B cell (primary cell): ENCODE measurements around the gene RRAD.

ENCODE experiments used
- EZH2 ChIP-seq: IDR thresholded peaks from 2 replicates; pipeline ENCODE4 v1.6.1; 2012; ENCODE audit warnings: borderline replicate concordance, low read depth, mild to moderate bottlenecking, moderate library complexity, low read length; ENCODE audit not compliant: insufficient read depth, poor library complexity, severe bottlenecking
- TF ChIP-seq, protein P1 (sequence below): fragments of 200-600 bp; IDR thresholded peaks from one replicate; pipeline ENCODE4 v1.8.0; 2022; ENCODE audit warnings: antibody characterized with exemption, mild to moderate bottlenecking

DNA sequence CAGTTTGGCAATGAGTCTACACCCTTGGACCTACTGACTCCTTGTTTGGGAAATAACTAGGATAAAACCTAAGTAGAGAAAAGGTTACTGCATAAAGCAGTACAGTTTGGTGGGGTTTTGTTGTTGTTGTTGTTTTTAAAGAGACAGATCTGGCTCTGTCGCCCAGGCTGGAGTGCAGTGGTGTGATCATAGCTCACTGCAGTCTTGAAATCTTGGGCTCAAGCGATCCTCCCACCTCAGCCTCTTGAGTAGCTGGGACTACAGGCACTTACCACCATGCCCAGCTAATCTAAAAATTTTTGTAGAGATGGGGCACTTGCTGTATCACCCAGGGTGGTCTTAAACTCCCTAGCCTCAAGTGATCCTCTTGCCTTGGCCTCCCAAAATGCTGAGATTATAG, 43.8 kb downstream of the RRAD start:
- TF ChIP-seq, protein P1, sequence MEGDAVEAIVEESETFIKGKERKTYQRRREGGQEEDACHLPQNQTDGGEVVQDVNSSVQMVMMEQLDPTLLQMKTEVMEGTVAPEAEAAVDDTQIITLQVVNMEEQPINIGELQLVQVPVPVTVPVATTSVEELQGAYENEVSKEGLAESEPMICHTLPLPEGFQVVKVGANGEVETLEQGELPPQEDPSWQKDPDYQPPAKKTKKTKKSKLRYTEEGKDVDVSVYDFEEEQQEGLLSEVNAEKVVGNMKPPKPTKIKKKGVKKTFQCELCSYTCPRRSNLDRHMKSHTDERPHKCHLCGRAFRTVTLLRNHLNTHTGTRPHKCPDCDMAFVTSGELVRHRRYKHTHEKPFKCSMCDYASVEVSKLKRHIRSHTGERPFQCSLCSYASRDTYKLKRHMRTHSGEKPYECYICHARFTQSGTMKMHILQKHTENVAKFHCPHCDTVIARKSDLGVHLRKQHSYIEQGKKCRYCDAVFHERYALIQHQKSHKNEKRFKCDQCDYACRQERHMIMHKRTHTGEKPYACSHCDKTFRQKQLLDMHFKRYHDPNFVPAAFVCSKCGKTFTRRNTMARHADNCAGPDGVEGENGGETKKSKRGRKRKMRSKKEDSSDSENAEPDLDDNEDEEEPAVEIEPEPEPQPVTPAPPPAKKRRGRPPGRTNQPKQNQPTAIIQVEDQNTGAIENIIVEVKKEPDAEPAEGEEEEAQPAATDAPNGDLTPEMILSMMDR: no peak
- no peak for TF ChIP-seq EZH2
